ENCODE measurements around the gene ZNF28.
"Not testable (repeated sequence)": the region's sequence is repeated elsewhere in the genome, so short reads cannot be mapped to it uniquely, and the experiment has no call there.

DNA sequence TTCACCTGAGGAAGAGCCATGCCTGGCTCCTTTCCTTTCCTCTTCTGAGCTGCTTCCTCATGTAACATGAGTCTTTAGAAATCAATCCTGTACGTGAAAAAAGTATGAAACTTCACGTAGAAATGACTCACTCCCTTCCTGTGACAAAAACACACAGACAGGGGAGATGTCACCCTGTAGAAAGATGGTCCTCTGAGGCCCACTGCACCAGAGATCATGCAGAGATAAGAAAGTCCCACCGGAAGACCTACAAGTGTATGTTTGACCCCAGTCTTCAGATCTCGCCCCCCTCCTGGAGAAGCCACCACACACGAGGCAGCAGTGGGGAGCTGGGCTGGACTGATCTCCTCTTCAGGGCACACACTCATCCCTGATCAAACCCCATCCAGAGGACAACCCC is 12.1 kb upstream of the ZNF28 start:
- TF ChIP-seq ZNF138 (CRISPR knock-in tag; conservative IDR thresholded peaks at IDR 0.05); CTCF (IDR thresholded peaks at IDR 0.05); GTF2I (CRISPR knock-in tag; conservative IDR thresholded peaks at IDR 0.05); NR3C1 (CRISPR knock-in tag; conservative IDR thresholded peaks at IDR 0.05; ENCODE audit: low read depth); CREM (CRISPR knock-in tag; IDR thresholded peaks at IDR 0.05); CREB1 (CRISPR knock-in tag; IDR thresholded peaks at IDR 0.05); TP53 (CRISPR knock-in tag; IDR thresholded peaks at IDR 0.05); FOXJ3 (CRISPR knock-in tag; IDR thresholded peaks at IDR 0.05; ENCODE audit: borderline replicate concordance); FOXK1 (CRISPR knock-in tag; IDR thresholded peaks at IDR 0.05); ELF4 (CRISPR knock-in tag; IDR thresholded peaks at IDR 0.05; ENCODE audit: low read depth); NR1H2 (CRISPR knock-in tag; IDR thresholded peaks at IDR 0.05); ZSCAN18 (CRISPR knock-in tag; IDR thresholded peaks at IDR 0.05): not testable (repeated sequence)
- TF ChIP-seq, protein P1, sequence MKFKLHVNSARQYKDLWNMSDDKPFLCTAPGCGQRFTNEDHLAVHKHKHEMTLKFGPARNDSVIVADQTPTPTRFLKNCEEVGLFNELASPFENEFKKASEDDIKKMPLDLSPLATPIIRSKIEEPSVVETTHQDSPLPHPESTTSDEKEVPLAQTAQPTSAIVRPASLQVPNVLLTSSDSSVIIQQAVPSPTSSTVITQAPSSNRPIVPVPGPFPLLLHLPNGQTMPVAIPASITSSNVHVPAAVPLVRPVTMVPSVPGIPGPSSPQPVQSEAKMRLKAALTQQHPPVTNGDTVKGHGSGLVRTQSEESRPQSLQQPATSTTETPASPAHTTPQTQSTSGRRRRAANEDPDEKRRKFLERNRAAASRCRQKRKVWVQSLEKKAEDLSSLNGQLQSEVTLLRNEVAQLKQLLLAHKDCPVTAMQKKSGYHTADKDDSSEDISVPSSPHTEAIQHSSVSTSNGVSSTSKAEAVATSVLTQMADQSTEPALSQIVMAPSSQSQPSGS (CRISPR knock-in tag; IDR thresholded peaks at IDR 0.05; ENCODE audit: borderline replicate concordance, low read depth), result not testable (repeated sequence)
